Activated T-cell treated with anti-CD3 and anti-CD28 coated beads for 48 hours (primary cell): ENCODE results near the gene C1QTNF6.
"Not testable (repeated sequence)": the region's sequence is repeated elsewhere in the genome, so short reads cannot be mapped to it uniquely, and the experiment has no call there.

Experiments used
- DNase-seq: peaks from one replicate; pipeline ENCODE4 v3.0.0-alpha.2; 2020; ENCODE audit warnings: low read depth

Gene C1QTNF6

DNA sequence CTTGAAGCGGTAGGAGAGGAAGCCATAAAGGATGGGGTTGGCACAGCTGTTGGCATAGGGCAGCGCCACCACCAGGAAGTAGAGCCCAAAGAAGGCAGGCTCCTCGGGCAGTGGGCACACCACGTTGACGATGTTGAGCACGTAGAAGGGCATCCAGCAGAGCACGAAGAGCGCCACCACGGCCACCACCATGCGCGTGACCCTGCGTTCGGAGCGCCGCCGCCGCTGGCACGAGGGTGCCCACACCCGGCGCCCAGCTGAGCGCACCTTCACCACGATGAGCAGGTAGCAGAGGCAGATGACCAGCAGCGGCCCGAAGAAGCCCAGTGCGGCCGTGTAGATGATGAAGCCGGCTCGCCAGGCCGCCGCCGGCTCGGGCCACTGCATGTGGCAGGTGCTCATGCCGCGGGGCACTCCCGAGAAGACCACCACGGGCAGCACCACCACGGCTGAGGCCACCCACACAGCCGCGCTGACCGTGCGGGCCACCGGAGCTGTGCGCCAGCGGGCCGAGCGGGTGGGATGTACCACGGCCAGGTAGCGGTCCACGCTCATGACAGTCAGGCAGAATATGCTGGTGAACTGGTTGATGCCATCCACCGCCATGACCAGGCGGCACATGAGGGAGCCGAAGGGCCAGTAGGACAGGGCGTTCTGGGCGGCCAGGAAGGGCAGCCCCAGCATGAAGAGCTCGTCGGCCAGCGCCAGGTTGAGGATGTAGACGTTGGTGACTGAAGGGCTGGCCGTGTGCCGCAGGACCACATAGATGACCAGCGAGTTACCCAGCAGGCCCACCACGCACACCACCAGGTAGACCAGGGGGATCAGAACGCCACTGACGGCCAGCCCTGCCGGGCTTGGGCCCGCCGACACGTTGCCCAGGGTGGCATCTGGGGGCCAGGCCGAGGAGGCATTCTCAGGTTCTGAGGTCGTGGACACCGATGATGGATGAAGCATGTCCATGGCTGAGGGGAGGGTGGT is 19.1 kb upstream of the C1QTNF6 start:
- DNase-seq: no peak

GRCh38 chr22:37206118-37206840 is 18.2 kb upstream of the C1QTNF6 start:
- DNase-seq: no peak

- DNase-seq: no peak
Measured at GRCh38 chr22:37205046-37205445, 17.0 kb upstream of the C1QTNF6 start.

DNA sequence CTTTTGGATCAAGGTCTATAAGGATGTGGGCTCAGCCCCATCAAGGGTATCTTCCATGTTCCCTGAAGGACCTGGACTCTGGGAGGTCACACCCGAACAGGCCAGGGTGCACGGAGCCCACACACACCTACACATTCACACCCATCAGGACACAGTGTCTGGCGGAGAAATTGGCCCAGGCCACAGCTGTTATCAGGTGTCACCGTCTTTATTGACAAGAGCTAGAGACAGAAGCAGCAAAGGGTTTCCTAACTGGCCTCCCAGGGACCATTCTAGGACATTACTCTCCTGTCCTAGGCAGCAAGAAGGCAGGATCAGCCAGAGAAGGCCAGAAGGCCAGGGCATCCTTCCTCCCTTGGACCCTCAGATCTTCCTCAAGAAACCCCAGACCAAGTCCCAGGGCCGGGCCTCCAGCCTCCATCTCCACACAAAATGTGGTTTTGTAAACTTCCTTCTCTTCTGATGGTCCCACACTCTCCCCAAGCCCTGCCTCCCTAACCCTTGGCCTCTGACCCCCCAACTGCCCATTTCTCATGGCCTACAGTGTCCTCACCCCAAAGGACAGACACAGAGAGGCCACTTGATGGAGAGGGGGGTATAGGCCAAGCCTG is 16.1 kb upstream of the C1QTNF6 start:
- no peak for DNase-seq

- no peak for DNase-seq
Measured at GRCh38 chr22:37203354-37204044, 15.5 kb upstream of the C1QTNF6 start.

GRCh38 chr22:37202716-37203115 is 14.7 kb upstream of the C1QTNF6 start:
- DNase-seq: no peak

GRCh38 chr22:37202001-37202555 is 14.0 kb upstream of the C1QTNF6 start:
- no peak for DNase-seq

DNA sequence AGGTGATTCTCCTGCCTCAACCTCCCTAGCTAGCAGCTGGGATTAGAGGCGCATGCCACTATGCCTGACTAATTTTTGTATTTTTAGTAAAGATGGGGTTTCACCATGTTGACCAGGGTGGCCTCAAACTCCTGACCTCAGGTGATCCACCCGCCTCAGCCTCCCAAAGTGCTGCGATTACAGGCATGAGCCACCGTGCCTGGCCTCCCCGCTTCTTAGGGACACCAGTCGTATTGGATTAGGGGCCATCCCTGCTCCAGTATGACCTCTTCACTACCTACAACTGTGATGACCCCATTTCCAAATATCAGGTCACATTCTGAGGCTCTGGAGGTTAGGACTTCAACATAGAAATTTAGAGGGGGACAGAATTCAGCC is 13.4 kb upstream of the C1QTNF6 start:
- not testable (repeated sequence) for DNase-seq

- DNase-seq: no peak
Measured at GRCh38 chr22:37199760-37200108, 11.7 kb upstream of the C1QTNF6 start.

DNA sequence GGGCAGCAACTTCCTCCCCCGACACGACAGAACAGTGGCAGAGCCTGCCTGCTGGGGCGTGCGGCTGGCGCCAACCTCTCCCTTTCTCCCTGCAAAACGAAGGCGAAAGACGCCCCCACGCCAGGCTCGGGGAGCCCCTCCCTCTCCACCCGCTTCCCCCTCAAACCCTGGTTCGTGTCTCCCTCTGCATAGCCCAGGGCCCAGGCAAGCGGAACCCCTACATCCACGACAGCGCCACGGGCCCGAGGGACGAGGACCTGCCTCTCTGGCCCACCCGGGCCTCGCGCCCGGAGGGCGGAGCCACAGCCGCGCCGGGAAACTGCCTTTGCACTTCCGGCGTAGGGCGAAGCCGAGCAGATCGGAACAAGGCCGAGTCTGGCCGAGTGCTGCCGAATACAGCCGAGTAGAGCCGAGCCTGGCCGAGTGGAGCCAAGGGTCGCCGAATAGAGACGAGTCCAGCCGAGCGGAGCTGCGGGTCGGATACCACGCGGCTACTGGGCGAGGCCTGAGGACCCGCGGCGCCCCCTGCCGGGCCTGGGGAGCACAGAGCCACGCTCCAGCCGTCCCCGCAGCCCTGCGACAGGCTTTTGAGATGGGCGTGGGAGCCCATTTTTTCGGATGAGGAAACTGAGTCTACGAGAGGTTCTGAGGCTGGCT is 11.2 kb upstream of the C1QTNF6 start:
- DNase-seq: peak; percentile 100

- peak; percentile 92 for DNase-seq
Measured at GRCh38 chr22:37198258-37199102, 10.4 kb upstream of the C1QTNF6 start.

- no peak for DNase-seq
Measured at GRCh38 chr22:37197451-37198257, 9.6 kb upstream of the C1QTNF6 start.

DNA sequence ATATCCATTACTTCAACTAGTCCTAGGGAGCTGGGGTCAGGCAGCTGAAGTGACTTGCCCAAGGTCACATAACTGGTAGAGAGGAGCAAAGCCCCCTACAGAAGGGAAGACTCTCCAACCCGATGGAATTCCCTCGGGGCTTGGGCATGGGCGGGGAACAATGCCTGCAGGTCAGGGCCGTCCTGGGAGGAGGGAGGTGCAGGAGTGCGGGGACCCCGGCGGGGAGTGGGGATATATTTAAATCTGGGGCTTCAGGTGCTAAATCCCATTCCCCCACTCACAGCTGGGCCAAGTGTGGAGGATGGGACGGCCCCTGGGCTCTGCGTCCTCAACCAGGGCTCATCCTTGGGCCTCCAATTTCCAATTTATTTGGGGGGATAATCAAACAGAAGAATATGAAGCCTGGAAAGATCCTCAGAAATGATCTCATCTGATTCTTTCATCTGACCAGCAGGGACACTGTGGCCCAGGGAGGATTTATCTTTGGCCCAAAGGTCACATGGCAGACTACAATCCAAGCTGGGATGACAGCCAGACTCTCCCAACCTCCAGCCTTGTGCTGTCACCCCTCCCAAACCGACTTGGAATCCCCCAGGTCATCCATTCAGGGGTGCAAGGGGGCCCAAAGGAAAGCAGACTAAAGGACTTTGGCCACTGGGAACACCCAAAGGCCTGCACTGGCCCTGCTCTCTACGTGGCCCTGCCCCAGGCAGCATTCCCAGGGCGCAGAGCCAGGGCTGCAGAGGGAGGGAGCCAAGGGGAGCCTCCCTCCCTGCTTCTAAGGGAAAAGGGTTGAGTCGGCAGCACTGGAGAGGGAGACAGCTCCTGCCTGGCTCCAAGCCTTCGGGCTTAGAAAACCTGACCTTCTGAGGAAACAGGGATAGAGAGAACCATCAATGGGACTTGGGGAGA is 8.7 kb upstream of the C1QTNF6 start:
- DNase-seq: no peak

GRCh38 chr22:37195921-37196320 is 7.9 kb upstream of the C1QTNF6 start:
- no peak for DNase-seq

DNA sequence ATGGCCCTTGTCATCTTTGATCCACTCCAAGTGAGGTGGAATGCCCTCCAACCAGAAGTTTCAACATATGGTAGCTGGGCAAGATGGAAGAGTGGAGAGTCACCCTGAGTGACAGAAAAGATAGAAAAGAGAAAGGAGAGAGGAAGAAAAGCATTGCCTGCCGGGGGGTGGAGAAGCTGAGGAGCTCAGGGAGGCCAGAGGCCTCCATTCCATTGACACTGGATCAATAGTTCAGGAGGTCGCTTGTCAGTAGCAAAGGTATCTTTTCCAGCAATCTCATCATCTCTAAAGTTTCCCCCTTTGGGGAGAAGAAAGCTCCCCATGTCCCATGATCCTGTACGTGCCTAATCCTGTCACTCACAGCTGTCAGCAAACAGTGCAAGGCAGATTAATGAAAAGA is 6.7 kb upstream of the C1QTNF6 start:
- DNase-seq: no peak

- peak; percentile 47 for DNase-seq
Measured at GRCh38 chr22:37193629-37194191, 5.7 kb upstream of the C1QTNF6 start.

DNA sequence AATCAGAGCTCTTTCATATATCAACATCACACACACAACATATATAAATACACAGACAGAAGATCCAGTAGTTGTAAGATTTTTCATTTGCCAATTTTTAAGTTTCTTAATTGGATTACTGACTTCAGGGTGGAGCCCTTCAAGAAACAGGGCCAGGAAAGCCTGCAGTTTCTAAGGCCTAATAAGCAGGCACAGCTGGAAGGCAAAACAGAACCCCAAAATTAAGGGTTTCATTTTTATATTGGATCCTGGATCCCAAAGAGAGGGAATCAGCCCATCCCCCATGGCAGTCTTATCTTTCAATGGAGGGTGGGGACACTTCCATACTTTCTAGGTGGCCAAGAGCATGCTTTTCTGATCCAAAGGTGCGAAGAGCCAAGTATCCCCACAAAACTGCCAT is 4.7 kb upstream of the C1QTNF6 start:
- no peak for DNase-seq

DNA sequence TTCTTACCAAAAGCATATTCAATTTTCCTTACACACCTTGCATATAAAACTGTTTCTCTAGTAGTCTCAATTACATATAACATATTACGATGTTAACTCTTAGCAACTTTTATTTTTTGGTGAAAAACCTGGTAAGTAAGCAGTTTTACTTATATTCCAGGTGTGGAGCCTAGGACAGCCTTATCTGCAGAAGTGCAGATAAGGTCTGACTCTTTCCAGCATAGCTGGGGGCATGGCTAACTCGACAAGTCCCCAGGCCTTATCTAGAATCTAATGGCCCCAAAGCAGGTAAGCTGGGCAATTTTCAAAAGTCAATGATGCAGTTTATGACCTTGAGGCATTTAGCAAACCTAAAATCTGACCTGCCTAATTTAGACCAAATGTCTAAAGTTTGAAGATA is 4.2 kb upstream of the C1QTNF6 start:
- DNase-seq: no peak
